H1 (cell line): Measurements from ENCODE around the gene MEFV. TPM values are rescaled to one million over a fixed set of nuclear protein-coding genes. Genes with fewer than 3 reads are reported as not detected.

ENCODE experiments used
- CTCF ChIA-PET: fragments of 300-600 bp; sonication (Branson Sonifier 250); formaldehyde crosslinking; loops from one replicate; lab custom pipeline; 2021; ENCODE audit not compliant: partially characterized antibody; lab: Charles Lee
- POLR2A ChIA-PET: fragments of 300-600 bp; sonication (Branson Sonifier 250); formaldehyde crosslinking; loops from one replicate; lab custom pipeline; 2021; ENCODE audit warnings: inconsistent platforms; ENCODE audit not compliant: partially characterized antibody; lab: Charles Lee
- DNase-seq, 2 experiments: peaks; one replicate each; pipeline versions ENCODE4 v3.0.0 to v3.0.0-alpha.2; 2010 to 2022; ENCODE audit warnings: low spot score in 2 of 2, low read depth in 1 of 2, mixed read lengths in 1 of 2
- FAIRE-seq: peaks from 2 replicates; lab custom pipeline; 2011; peaks lifted over from hg19 to GRCh38; lab: Jason Lieb, UNC
- H2AFZ ChIP-seq: 2 replicates; pipeline ENCODE4 v1.8.1; 2012; ENCODE audit warnings: low read length, inconsistent platforms
- H2AK5ac ChIP-seq: 2 replicates; pipeline ENCODE4 v1.6.1; 2013; ENCODE audit warnings: low read depth, low read length
- H2BK120ac ChIP-seq: replicated peaks from 2 replicates; pipeline ENCODE3; 2013; ENCODE audit warnings: low read depth, low read length, inconsistent platforms
- H2BK12ac ChIP-seq: 2 replicates; pipeline ENCODE4 v1.6.1; 2013; ENCODE audit warnings: low read depth, low read length
- H2BK15ac ChIP-seq: 2 replicates; pipeline ENCODE4 v1.6.1; 2013; ENCODE audit warnings: low read length
- H2BK20ac ChIP-seq: 2 replicates; pipeline ENCODE4 v1.6.1; 2013; ENCODE audit warnings: low read length
- H2BK5ac ChIP-seq: 2 replicates; pipeline ENCODE4 v1.6.1; 2013; ENCODE audit warnings: low read depth, low read length
- H3K14ac ChIP-seq: 2 replicates; pipeline ENCODE4 v1.6.1; 2013; ENCODE audit warnings: inconsistent platforms; ENCODE audit not compliant: insufficient read length
- H3K18ac ChIP-seq: 2 replicates; pipeline ENCODE4 v1.6.1; 2013; ENCODE audit warnings: low read length; ENCODE audit errors: extremely low read depth
- H3K23ac ChIP-seq: 2 replicates; pipeline ENCODE4 v1.6.1; 2013; ENCODE audit warnings: inconsistent platforms; ENCODE audit not compliant: insufficient read length
- H3K23me2 ChIP-seq: 2 replicates; pipeline ENCODE4 v1.6.1; 2013; ENCODE audit warnings: low read depth, low read length
- H3K27ac ChIP-seq: 2 replicates; pipeline ENCODE4 v1.6.1; 2011; ENCODE audit warnings: low read depth, low read length, inconsistent platforms
- H3K27me3 ChIP-seq, 4 experiments: replicated peaks in 1 of 4; 1 replicate in 1 of 4; 2 replicates in 3 of 4; pipeline versions ENCODE4 v1.6.1 to v1.8.1; 2011 to 2013; ENCODE audit warnings: low read length in 3 of 4, mild to moderate bottlenecking in 3 of 4, inconsistent platforms in 2 of 4, mixed read lengths in 2 of 4, moderate library complexity in 1 of 4; ENCODE audit not compliant: control insufficient read depth in 3 of 4, insufficient read depth in 3 of 4; ENCODE audit errors: extremely low read depth in 1 of 4
- H3K36me3 ChIP-seq, 4 experiments: 2 replicates each; pipeline versions ENCODE4 v1.6.1 to v1.8.1; 2011 to 2013; ENCODE audit warnings: mild to moderate bottlenecking in 4 of 4, low read length in 3 of 4, moderate library complexity in 2 of 4, control low read depth in 1 of 4, inconsistent platforms in 1 of 4; ENCODE audit not compliant: insufficient read depth in 4 of 4, control insufficient read depth in 2 of 4
- H3K4ac ChIP-seq: replicated peaks from 2 replicates; pipeline ENCODE3; 2013; ENCODE audit warnings: low read length, low read depth, mixed read lengths, inconsistent platforms; ENCODE audit not compliant: insufficient read length
- H3K4me1 ChIP-seq, 4 experiments: replicated peaks in 1 of 4; 1 replicate in 1 of 4; 2 replicates in 3 of 4; pipeline versions ENCODE4 v1.6.1 to v1.8.1; 2011 to 2013; ENCODE audit warnings: low read length in 3 of 4, inconsistent platforms in 2 of 4, mixed read lengths in 1 of 4; ENCODE audit not compliant: insufficient read depth in 4 of 4, control insufficient read depth in 3 of 4
- H3K4me2 ChIP-seq, 2 experiments: 2 replicates each; pipeline versions ENCODE4 v1.6.1 to v1.8.1; 2011 to 2013; ENCODE audit warnings: low read depth in 2 of 2, low read length in 2 of 2, control low read depth in 1 of 2, inconsistent platforms in 1 of 2, mild to moderate bottlenecking in 1 of 2; ENCODE audit not compliant: insufficient read depth in 1 of 2
- H3K4me3 ChIP-seq, 4 experiments: fragments of 200-600, 300-600 bp in 1 of 4; sonication (generic), shearing (Covaris generic), sonication (Bioruptor Twin) in 1 of 4; 2 replicates each; pipeline versions ENCODE4 v1.5.1 to v1.8.1; 2011 to 2016; ENCODE audit warnings: low read length in 4 of 4, low read depth in 3 of 4, control low read depth in 2 of 4, inconsistent platforms in 2 of 4, mild to moderate bottlenecking in 2 of 4, mixed read lengths in 1 of 4, moderate library complexity in 1 of 4; ENCODE audit not compliant: insufficient read depth in 2 of 4; ENCODE audit errors: extremely low read depth in 1 of 4
- H3K56ac ChIP-seq: replicated peaks from 2 replicates; pipeline ENCODE3; 2013; ENCODE audit warnings: low read depth, mild to moderate bottlenecking, mixed read lengths, low read length, inconsistent platforms; ENCODE audit not compliant: insufficient read length
- H3K79me1 ChIP-seq: 2 replicates; pipeline ENCODE4 v1.6.1; 2013; ENCODE audit warnings: low read depth, low read length, control low read depth
- H3K79me2 ChIP-seq, 2 experiments: 2 replicates each; pipeline versions ENCODE4 v1.6.1 to v1.8.1; 2012 to 2013; ENCODE audit warnings: low read length in 2 of 2, mild to moderate bottlenecking in 2 of 2, inconsistent platforms in 1 of 2; ENCODE audit not compliant: insufficient read depth in 2 of 2, control insufficient read depth in 1 of 2
- H3K9ac ChIP-seq, 4 experiments: replicated peaks in 1 of 4; 1 replicate in 1 of 4; 2 replicates in 3 of 4; pipeline versions ENCODE4 v1.6.1 to v1.8.1; 2011 to 2013; ENCODE audit warnings: low read depth in 3 of 4, low read length in 3 of 4, control low read depth in 2 of 4, mild to moderate bottlenecking in 2 of 4, moderate library complexity in 2 of 4, inconsistent platforms in 1 of 4; ENCODE audit errors: extremely low read depth in 1 of 4
- H3K9me3 ChIP-seq, 2 experiments: 2 replicates each; pipeline versions ENCODE4 v1.6.1 to v1.8.1; 2012 to 2013; ENCODE audit warnings: mild to moderate bottlenecking in 2 of 2, moderate library complexity in 2 of 2, control low read depth in 1 of 2, inconsistent platforms in 1 of 2, low read depth in 1 of 2, low read length in 1 of 2, mixed read lengths in 1 of 2; ENCODE audit not compliant: insufficient read depth in 2 of 2
- H4K20me1 ChIP-seq, 2 experiments: replicated peaks in 1 of 2; 2 replicates each; pipeline versions ENCODE3 to v1.8.1; 2011 to 2013; ENCODE audit warnings: inconsistent platforms in 2 of 2, low read length in 2 of 2, mild to moderate bottlenecking in 1 of 2; ENCODE audit not compliant: insufficient read depth in 2 of 2, control insufficient read depth in 1 of 2
- H4K5ac ChIP-seq: 2 replicates; pipeline ENCODE4 v1.6.1; 2013; ENCODE audit warnings: low read length, low read depth, mixed read lengths, inconsistent platforms; ENCODE audit not compliant: insufficient read length
- H4K8ac ChIP-seq: 2 replicates; pipeline ENCODE4 v1.8.0; 2013; ENCODE audit warnings: mild to moderate bottlenecking, moderate library complexity, low read length, inconsistent platforms; ENCODE audit not compliant: insufficient read depth; ENCODE audit errors: extremely low read depth
- H4K91ac ChIP-seq: replicated peaks from 2 replicates; pipeline ENCODE3; 2013; ENCODE audit warnings: low read length, mixed read lengths, inconsistent platforms; ENCODE audit not compliant: insufficient read length
- BRCA1 ChIP-seq: IDR thresholded peaks from 2 replicates; pipeline ENCODE4 v1.6.1; 2012; ENCODE audit warnings: low read depth, low read length, improper control_type of control experiment
- CBX5 ChIP-seq: fragments of 300-800, 300-1000 bp; sonication (generic); IDR thresholded peaks from 2 replicates; pipeline ENCODE4 v1.7.1; 2016; ENCODE audit warnings: antibody characterized with exemption, low read length, low read depth
- CBX8 ChIP-seq: fragments of 300-800, 300-1000 bp; sonication (generic); IDR thresholded peaks from 2 replicates; pipeline ENCODE4 v1.7.1; 2016; ENCODE audit warnings: low read depth, low read length, borderline replicate concordance
- CEBPB ChIP-seq: IDR thresholded peaks from 2 replicates; pipeline ENCODE4 v1.6.1; 2012; ENCODE audit warnings: low read depth, low read length
- CHD1 ChIP-seq: IDR thresholded peaks from 2 replicates; pipeline ENCODE4 v1.6.1; 2012; ENCODE audit warnings: low read depth, low read length, improper control_type of control experiment
- CTBP2 ChIP-seq: IDR thresholded peaks from 2 replicates; pipeline ENCODE4 v1.7.0; 2011; ENCODE audit warnings: borderline replicate concordance, mild to moderate bottlenecking, moderate library complexity, mixed read lengths, low read length; ENCODE audit not compliant: insufficient read depth, insufficient read length
- KDM1A ChIP-seq: fragments of 200-600, 300-600 bp; sonication (generic); IDR thresholded peaks from 2 replicates; pipeline ENCODE4 v1.7.1; 2016; ENCODE audit warnings: mild to moderate bottlenecking, low read length, borderline replicate concordance
- PHF8 ChIP-seq: fragments of 200-600 bp; sonication (generic); conservative IDR thresholded peaks from 2 replicates; pipeline ENCODE4 v1.7.1; 2012; ENCODE audit warnings: low read depth, mild to moderate bottlenecking, inconsistent platforms, low read length, moderate library complexity
- POLR2AphosphoS5 ChIP-seq: IDR thresholded peaks from 2 replicates; pipeline ENCODE4 v1.6.1; 2011; ENCODE audit warnings: low read depth, low read length
- RBBP5 ChIP-seq: IDR thresholded peaks from 2 replicates; pipeline ENCODE4 v1.7.1; 2012; ENCODE audit warnings: low read depth, mild to moderate bottlenecking, inconsistent platforms, low read length, moderate library complexity, borderline replicate concordance
- RXRA ChIP-seq: IDR thresholded peaks from 2 replicates; pipeline ENCODE4 v1.6.1; 2011; ENCODE audit warnings: low read depth, mild to moderate bottlenecking, low read length, moderate library complexity; ENCODE audit not compliant: insufficient read depth
- TAF1 ChIP-seq: IDR thresholded peaks from 2 replicates; pipeline ENCODE4 v1.6.1; 2011; ENCODE audit warnings: mild to moderate bottlenecking, low read depth, low read length
- TCF12 ChIP-seq: IDR thresholded peaks from 2 replicates; pipeline ENCODE4 v1.6.1; 2011; ENCODE audit warnings: low read depth, mild to moderate bottlenecking, low read length
- ZNF274 ChIP-seq: IDR thresholded peaks from 2 replicates; pipeline ENCODE4 v1.7.0; 2012; ENCODE audit warnings: low read length, borderline replicate concordance; ENCODE audit errors: extremely low read depth
- WGBS, 2 experiments: shearing (Covaris generic) in 1 of 2; methylation state at CpG; one replicate each; pipeline versions ENCODE4 v1.1.6 to v1.1.7; 2013 to 2015; ENCODE audit warnings: low lambda C conversion rate in 2 of 2, mixed read lengths in 2 of 2, inconsistent platforms in 1 of 2, low coverage in 1 of 2, missing lambda C conversion rate in 1 of 2; ENCODE audit not compliant: insufficient replicate concordance in 2 of 2, insufficient coverage in 1 of 2, insufficient read length in 1 of 2; ENCODE audit errors: extremely low coverage in 1 of 2, missing lambda C conversion rate in 1 of 2; 5-methylcytosine and 5-hydroxymethylcytosine counted together
- polyA plus RNA-seq, 7 experiments: library from polyadenylated mRNA; depleted of rRNA in 3 of 7; stranded (reverse) in 5 of 7; unstranded in 2 of 7; fragments of >200 nt in 5 of 7; fragments of 200-250 nt in 2 of 7; gene quantifications; 1 replicate in 5 of 7; 2 replicates in 1 of 7; 4 replicates in 1 of 7; pipeline versions ENCODE4 v1.2.1 to v1.2.3, GENCODE V29; 2011 to 2013; ENCODE audit warnings: missing spikeins in 2 of 7, mixed read lengths in 2 of 7
- total RNA-seq: library from RNA; stranded (reverse); fragmentation: NEBNext Ultra II Directional; extraction: Animal tissue kit (Norgen Biotek cat#: 25700); gene quantifications from 2 replicates; pipeline ENCODE4 v1.2.1, GENCODE V29; 2021

Gene MEFV
- total and polyA plus RNA-seq, 2 of the 8 experiments (the other 6 are each of a cell fraction or from before 2014, with no cell fraction given) = 0.03 TPM; not detected in 1

GRCh38 chr16:3192476-3193019 lies 63.9 kb downstream of the MEFV start:
- no peak overlapping the region for H3K27ac ChIP-seq
- H2BK120ac ChIP-seq = no peak overlapping the region
- no peak overlapping the region for H2AK5ac ChIP-seq
- H3K4me2 ChIP-seq = peak overlapping the region in 1 of 2 experiments; percentile 97; a peak in 1 of 4 replicates
- no peak for FAIRE-seq
- H4K8ac ChIP-seq = no peak overlapping the region
- no peak for DNase-seq
- no peak overlapping the region; a peak in 1 of 8 replicates for H3K4me3 ChIP-seq
- no peaks in the 10 kb centered on the region for H3K36me3 ChIP-seq
- peaks cover 17% of the 10 kb centered on the region for H3K23me2 ChIP-seq
- H2BK15ac ChIP-seq = no peak overlapping the region
- H3K79me1 ChIP-seq = no peaks in the 10 kb centered on the region
- H3K23ac ChIP-seq = no peak overlapping the region
- no peak overlapping the region for H3K14ac ChIP-seq
- no peaks in the 10 kb centered on the region; a peak in 1 of 4 replicates for H3K9me3 ChIP-seq
- no peak overlapping the region for H3K9ac ChIP-seq
- H3K18ac ChIP-seq = no peak overlapping the region
- peaks cover 5 to 17% (median 14%) of the 10 kb centered on the region in 4 experiments for H3K27me3 ChIP-seq
- no peak overlapping the region for H2AFZ ChIP-seq
- POLR2A ChIA-PET = interaction anchor here (0.6 to 1.6 kb wide), 6 partner anchors 8 to 66 kb away, joined by 3 to 6 read pairs (median 4); partner anchors contain the start of gene ZNF213
- no peaks in the 10 kb centered on the region for H4K20me1 ChIP-seq
- CTCF ChIA-PET = interaction anchor here (0.6 to 2.5 kb wide), 6 partner anchors 10 to 288 kb away, joined by 3 to 9 read pairs (median 4); no protein-coding TSS in a partner anchor
- H3K4ac ChIP-seq = no peak overlapping the region
- H3K4me1 ChIP-seq = peaks cover 0 to 5% (median 0%) of the 10 kb centered on the region in 4 experiments; a peak in 2 of 7 replicates
- no peak overlapping the region for H4K5ac ChIP-seq
- no peaks in the 10 kb centered on the region for H3K79me2 ChIP-seq
- no peak overlapping the region for H2BK5ac ChIP-seq
- no peak overlapping the region for H2BK12ac ChIP-seq
- WGBS, 2 experiments = 83% methylated on average over 36 of the region's 36 CpGs; no CpG with 5 or more reads in 1 of the 2 experiments
- H2BK20ac ChIP-seq = no peak overlapping the region
- no peak overlapping the region for H3K56ac ChIP-seq
- H4K91ac ChIP-seq = no peak overlapping the region
- TF ChIP-seq ZNF274 = no peak
- TF ChIP-seq RBBP5 = no peak
- TF ChIP-seq CTBP2 = no peak
- no peak for TF ChIP-seq CBX5
- TF ChIP-seq KDM1A = no peak
- TF ChIP-seq PHF8 = no peak
- TF ChIP-seq RXRA = no peak
- TF ChIP-seq CEBPB = no peak
- TF ChIP-seq TAF1 = no peak
- TF ChIP-seq BRCA1 = no peak
- no peak for TF ChIP-seq POLR2AphosphoS5
- TF ChIP-seq CBX8 = no peak
- TF ChIP-seq TCF12 = no peak
- no peak for TF ChIP-seq CHD1
